PFSK-1 (cell line): ENCODE results near the gene TASOR2.
A peak's percentile ranks its signal among the peaks of the same experiment; 100 is the strongest.

Source experiments
- FOXP2 ChIP-seq: optimal IDR thresholded peaks from 2 replicates; pipeline ENCODE3; 2011; ENCODE audit warnings: borderline replicate concordance, control low read depth, inconsistent platforms; ENCODE audit not compliant: insufficient read depth; ENCODE audit errors: extremely low read length, extremely low read depth
- POLR2AphosphoS5 ChIP-seq: IDR thresholded peaks from 2 replicates; pipeline ENCODE4 v1.6.1; 2012; ENCODE audit warnings: low read depth, mild to moderate bottlenecking, control low read depth, low read length, moderate library complexity
- REST ChIP-seq, 2 experiments: IDR thresholded peaks; 2 replicates each; pipeline versions ENCODE4 v1.6.1 to v1.8.0; 2011 to 2012; ENCODE audit warnings: low read depth in 2 of 2, low read length in 2 of 2, control low read depth in 1 of 2, inconsistent platforms in 1 of 2, mild to moderate bottlenecking in 1 of 2, moderate library complexity in 1 of 2; ENCODE audit not compliant: insufficient read depth in 1 of 2
- SIN3A ChIP-seq: IDR thresholded peaks from 2 replicates; pipeline ENCODE4 v1.6.1; 2012; ENCODE audit warnings: mild to moderate bottlenecking, low read length, moderate library complexity, borderline replicate concordance; ENCODE audit not compliant: insufficient read depth
- TAF1 ChIP-seq: IDR thresholded peaks from 2 replicates; pipeline ENCODE4 v1.6.1; 2012; ENCODE audit warnings: low read length, control low read depth, borderline replicate concordance; ENCODE audit not compliant: insufficient read depth

The TASOR2 gene

GRCh38 chr10:5663692-5664427 lies 20.8 kb upstream of the TASOR2 start:
- TF ChIP-seq SIN3A: no peak
- no peak for TF ChIP-seq TAF1
- TF ChIP-seq POLR2AphosphoS5: no peak
- TF ChIP-seq REST (IDR thresholded peaks at IDR 0.05; ENCODE audit: insufficient read depth in 1 of 2, low read depth in 2 of 2, low read length in 2 of 2): no peak
- no peak for TF ChIP-seq FOXP2

GRCh38 chr10:5665373-5666007 lies 19.1 kb upstream of the TASOR2 start:
- TF ChIP-seq FOXP2: no peak
- no peak for TF ChIP-seq TAF1
- TF ChIP-seq POLR2AphosphoS5: no peak
- no peak for TF ChIP-seq REST (IDR thresholded peaks at IDR 0.05; ENCODE audit: insufficient read depth in 1 of 2, low read depth in 2 of 2, low read length in 2 of 2)
- TF ChIP-seq SIN3A: no peak

- TF ChIP-seq FOXP2 (no peak), POLR2AphosphoS5 (peak; percentile 31; the same call in 1 of the 2 replicates), SIN3A (no peak), REST (IDR thresholded peaks at IDR 0.05; ENCODE audit: insufficient read depth in 1 of 2, low read depth in 2 of 2, low read length in 2 of 2) (peak; percentile 65 to 79; a peak in 3 of 4 replicates), TAF1 (no peak)
Observed at GRCh38 chr10:5666008-5666840, 18.4 kb upstream of the TASOR2 start, which contains the start of gene ASB13. TSS of gene ASB13 (minus strand) at chr10:5666595. CDS start at chr10:5666551, 44 bp downstream.

GRCh38 chr10:5666841-5667630 lies 17.6 kb upstream of the TASOR2 start:
- no peak for TF ChIP-seq SIN3A
- no peak for TF ChIP-seq FOXP2
- no peak for TF ChIP-seq TAF1
- no peak for TF ChIP-seq POLR2AphosphoS5
- no peak for TF ChIP-seq REST (IDR thresholded peaks at IDR 0.05; ENCODE audit: insufficient read depth in 1 of 2, low read depth in 2 of 2, low read length in 2 of 2)
